H7 (cell line): ENCODE data around the gene KCNQ1OT1. TPM values are rescaled to one million over a fixed set of nuclear protein-coding genes. Genes with fewer than 3 reads are reported as not detected.

ENCODE experiments used
- DNase-seq: peaks from one replicate; pipeline ENCODE4 v3.0.0; 2012
- H3K27me3 ChIP-seq: 2 replicates; pipeline ENCODE4 v1.6.0; 2011; ENCODE audit warnings: mild to moderate bottlenecking, low read length; ENCODE audit not compliant: control insufficient read depth, insufficient read depth
- H3K36me3 ChIP-seq: replicated peaks from 2 replicates; pipeline ENCODE4 v1.5.1; 2011; ENCODE audit warnings: low read length; ENCODE audit not compliant: control insufficient read depth, insufficient read depth
- H3K4me3 ChIP-seq: 2 replicates; pipeline ENCODE4 v1.5.1; 2011; ENCODE audit warnings: low read depth, mild to moderate bottlenecking, control low read depth, low read length, moderate library complexity; ENCODE audit not compliant: insufficient read depth
- total RNA-seq: library from RNA; depleted of rRNA; stranded (reverse); fragments of >200 nt; shearing (Covaris generic); gene quantifications from 2 replicates; pipeline ENCODE4 v1.2.3, GENCODE V29; 2014

KCNQ1OT1 gene
- total RNA-seq, 1 experiment from 2014 or later, result 0.83 TPM

- DNase-seq, result no peak
- H3K36me3 ChIP-seq, result no peaks in the 10 kb centered on the region
- peaks cover 11% of the 10 kb centered on the region for H3K27me3 ChIP-seq
- no peak overlapping the region for H3K4me3 ChIP-seq
Observed at GRCh38 chr11:2586793-2587131, 113.0 kb downstream of the KCNQ1OT1 start.

- Histone ChIP-seq H3K36me3 (no peaks in the 10 kb centered on the region), H3K27me3 (peaks cover 9% of the 10 kb centered on the region), H3K4me3 (no peak overlapping the region)
- DNase-seq, result peak; percentile 39
Observed at GRCh38 chr11:2586087-2586792, 113.6 kb downstream of the KCNQ1OT1 start.

GRCh38 chr11:2585566-2586086 is 114.2 kb downstream of the KCNQ1OT1 start:
- DNase-seq, result peak; percentile 26

GRCh38 chr11:2584812-2585565 is 114.8 kb downstream of the KCNQ1OT1 start:
- no peaks in the 10 kb centered on the region for H3K36me3 ChIP-seq
- no peak overlapping the region for H3K4me3 ChIP-seq
- peak; percentile 33 for DNase-seq
- H3K27me3 ChIP-seq, result peaks cover 2% of the 10 kb centered on the region

More at GRCh38 chr11:2585566-2586086, 114.2 kb downstream of the KCNQ1OT1 start:
- Histone ChIP-seq H3K36me3 (no peaks in the 10 kb centered on the region), H3K4me3 (no peak overlapping the region), H3K27me3 (peaks cover 5% of the 10 kb centered on the region)

- Histone ChIP-seq H3K36me3 (no peaks in the 10 kb centered on the region), H3K4me3 (no peak overlapping the region), H3K27me3 (peaks cover 4% of the 10 kb centered on the region)
- DNase-seq, result no peak
Observed at GRCh38 chr11:2584434-2584811, 115.4 kb downstream of the KCNQ1OT1 start.

GRCh38 chr11:2583605-2583958 is 116.2 kb downstream of the KCNQ1OT1 start:
- DNase-seq, result peak; percentile 39
- Histone ChIP-seq H3K27me3 (peaks cover 4% of the 10 kb centered on the region), H3K4me3 (no peak overlapping the region), H3K36me3 (no peaks in the 10 kb centered on the region)

- no peak overlapping the region for H3K4me3 ChIP-seq
- DNase-seq, result peak; percentile 56
- H3K36me3 ChIP-seq, result no peaks in the 10 kb centered on the region
- peaks cover 4% of the 10 kb centered on the region for H3K27me3 ChIP-seq
Observed at GRCh38 chr11:2582946-2583604, 116.7 kb downstream of the KCNQ1OT1 start.

- Histone ChIP-seq H3K27me3 (peaks cover 4% of the 10 kb centered on the region), H3K36me3 (no peaks in the 10 kb centered on the region), H3K4me3 (no peak overlapping the region)
- DNase-seq, result no peak
Observed at GRCh38 chr11:2582351-2582945, 117.3 kb downstream of the KCNQ1OT1 start.

- DNase-seq, result peak; percentile 33
- Histone ChIP-seq H3K36me3 (no peaks in the 10 kb centered on the region), H3K4me3 (no peak overlapping the region), H3K27me3 (peaks cover 4% of the 10 kb centered on the region)
Observed at GRCh38 chr11:2581931-2582350, 117.9 kb downstream of the KCNQ1OT1 start.

GRCh38 chr11:2581151-2581930 is 118.5 kb downstream of the KCNQ1OT1 start:
- no peak overlapping the region for H3K4me3 ChIP-seq
- no peaks in the 10 kb centered on the region for H3K36me3 ChIP-seq
- DNase-seq, result peak; percentile 34
- peaks cover 2% of the 10 kb centered on the region; the same call in 1 of the 2 replicates for H3K27me3 ChIP-seq

GRCh38 chr11:2580571-2581001 is 119.2 kb downstream of the KCNQ1OT1 start:
- peak; percentile 35 for DNase-seq
- Histone ChIP-seq H3K27me3 (peaks cover 2% of the 10 kb centered on the region; the same call in 1 of the 2 replicates), H3K36me3 (no peaks in the 10 kb centered on the region), H3K4me3 (no peak overlapping the region)

GRCh38 chr11:2580061-2580421 is 119.8 kb downstream of the KCNQ1OT1 start:
- no peak for DNase-seq
- H3K36me3 ChIP-seq, result no peaks in the 10 kb centered on the region
- H3K27me3 ChIP-seq, result peaks cover 2% of the 10 kb centered on the region; the same call in 1 of the 2 replicates
- no peak overlapping the region for H3K4me3 ChIP-seq

GRCh38 chr11:2579315-2580060 is 120.3 kb downstream of the KCNQ1OT1 start:
- no peak for DNase-seq
- Histone ChIP-seq H3K36me3 (no peaks in the 10 kb centered on the region), H3K27me3 (peaks cover 2% of the 10 kb centered on the region), H3K4me3 (no peak overlapping the region)
